RWPE1 (cell line): ENCODE results near the gene CERK.
A peak's percentile ranks its signal among the peaks of the same experiment; 100 is the strongest.
"Not testable (repeated sequence)": the region's sequence is repeated elsewhere in the genome, so short reads cannot be mapped to it uniquely, and the experiment has no call there.

Source experiments
- CTCF ChIA-PET: fragments of 350-600 bp; sonication (Branson Sonifier 250); formaldehyde crosslinking; extraction: SDS; loops from one replicate; lab custom pipeline; 2021; lab: Yijun Ruan, JAX
- POLR2A ChIA-PET: fragments of 400-600 bp; formaldehyde crosslinking; extraction: SDS; loops from one replicate; lab custom pipeline; 2020; ENCODE audit warnings: antibody characterized with exemption; ENCODE audit not compliant: low non-redundant PET; lab: Yijun Ruan, JAX
- DNase-seq: peaks from one replicate; pipeline ENCODE4 v3.0.0; 2012; ENCODE audit warnings: low spot score
- H3K27ac ChIP-seq: fragments of 450-650 bp; 2 replicates; pipeline ENCODE4 v1.5.1; 2017
- CTCF ChIP-seq: fragments of 450-650 bp; conservative IDR thresholded peaks from 2 replicates; pipeline ENCODE4 v1.5.1; 2017; ENCODE audit warnings: low read depth, mild to moderate bottlenecking

The CERK gene

GRCh38 chr22:46635756-46636155 lies 102.3 kb downstream of the CERK start:
- TF ChIP-seq CTCF = no peak
- H3K27ac ChIP-seq = peak overlapping the region; percentile 61
- ChIA-PET CTCF (interaction anchor here (0.7 to 0.9 kb wide), 2 partner anchors 12 to 39 kb away, joined by 4 to 5 read pairs; no protein-coding TSS in a partner anchor), POLR2A (no interaction called here)
- no peak for DNase-seq

- DNase-seq, CTCF ChIA-PET, POLR2A ChIA-PET: not testable (repeated sequence)
- H3K27ac ChIP-seq = peak overlapping the region; percentile 59; the same call in 1 of the 2 replicates
These were observed 102.9 kb downstream of the CERK start for GRCh38 chr22:46634973-46635685.
